T-cell (primary cell): Measurements from ENCODE around the gene CLP1. TPM values are rescaled to one million over a fixed set of nuclear protein-coding genes. Genes with fewer than 3 reads are reported as not detected.

Experiments used
- ATAC-seq, 4 experiments: fragments of 200-7000 bp in 3 of 4; fragments of 150-1000 bp in 1 of 4; cut with Tn5 transposase; replicated peaks in 1 of 4; 1 replicate in 3 of 4; 2 replicates in 1 of 4; pipeline ENCODE4 v1.10.0; 2021; ENCODE audit warnings: moderate library complexity in 3 of 4, mild to moderate bottlenecking in 2 of 4, moderate number of reproducible peaks in 1 of 4
- CTCF ChIA-PET, 2 donors: fragments of 300-600 bp; sonication (Branson Sonifier 250); formaldehyde crosslinking; loops; one replicate each; lab custom pipeline; 2022; ENCODE audit warnings: antibody characterized with exemption in 2 of 2; lab: Charles Lee
- POLR2A ChIA-PET, 2 donors: fragments of 300-600 bp; sonication (Branson Sonifier 250); formaldehyde crosslinking; loops; one replicate each; lab custom pipeline; 2022; ENCODE audit warnings: antibody characterized with exemption in 2 of 2; lab: Charles Lee
- DNase-seq, 35 experiments: peaks; one replicate each; pipeline versions ENCODE4 v3.0.0 to v3.0.0-alpha.2; 2013 to 2023
- H3K27ac ChIP-seq: one replicate; pipeline ENCODE4 v1.5.1; 2013; ENCODE audit warnings: low read length
- H3K27me3 ChIP-seq, 2 experiments: replicated peaks in 1 of 2; 1 replicate in 1 of 2; 2 replicates in 1 of 2; pipeline versions ENCODE4 v1.6.1 to v1.7.0; 2013; ENCODE audit warnings: low read length in 1 of 2, mixed read lengths in 1 of 2; ENCODE audit not compliant: control insufficient read depth in 2 of 2, insufficient read depth in 2 of 2; ENCODE audit errors: extremely low read depth in 1 of 2
- H3K36me3 ChIP-seq, 2 donors: 1 replicate in 1 of 2; 2 replicates in 1 of 2; pipeline versions ENCODE4 v1.6.1 to v1.7.0; 2013; ENCODE audit warnings: low read length in 1 of 2; ENCODE audit not compliant: control insufficient read depth in 2 of 2, insufficient read depth in 1 of 2; ENCODE audit errors: extremely low read depth in 1 of 2
- H3K4me1 ChIP-seq, 2 experiments: 1 replicate in 1 of 2; 2 replicates in 1 of 2; pipeline versions ENCODE4 v1.6.1 to v1.7.0; 2013; ENCODE audit warnings: low read length in 2 of 2, mixed read lengths in 1 of 2; ENCODE audit not compliant: insufficient read depth in 2 of 2, control insufficient read depth in 1 of 2; ENCODE audit errors: extremely low read depth in 1 of 2
- H3K4me3 ChIP-seq, 2 donors: 1 replicate in 1 of 2; 2 replicates in 1 of 2; pipeline versions ENCODE4 v1.5.1 to v1.7.0; 2013; ENCODE audit warnings: mild to moderate bottlenecking in 2 of 2, low read length in 1 of 2, moderate library complexity in 1 of 2; ENCODE audit not compliant: control insufficient read depth in 1 of 2; ENCODE audit errors: extremely low read depth in 1 of 2
- H3K9me3 ChIP-seq: 2 replicates; pipeline ENCODE4 v1.7.0; 2013
- H3K27ac Mint-ChIP-seq, 2 donors: one replicate each; pipeline ENCODE4 v1.8.0; 2020 to 2021; ENCODE audit warnings: mild to moderate bottlenecking in 2 of 2, mixed read lengths in 2 of 2
- H3K27me3 Mint-ChIP-seq, 2 donors: one replicate each; pipeline ENCODE4 v1.8.0; 2021 to 2022; ENCODE audit warnings: mixed read lengths in 2 of 2
- H3K36me3 Mint-ChIP-seq: one replicate; pipeline ENCODE4 v1.8.0; 2021; ENCODE audit warnings: mixed read lengths
- H3K4me1 Mint-ChIP-seq, 3 donors: one replicate each; pipeline ENCODE4 v1.8.0; 2020 to 2022; ENCODE audit warnings: mixed read lengths in 3 of 3, mild to moderate bottlenecking in 1 of 3
- H3K4me3 Mint-ChIP-seq, 3 donors: one replicate each; pipeline ENCODE4 v1.8.0; 2020 to 2022; ENCODE audit warnings: mild to moderate bottlenecking in 3 of 3, mixed read lengths in 3 of 3, moderate library complexity in 3 of 3
- H3K9me3 Mint-ChIP-seq, 3 donors: one replicate each; pipeline ENCODE4 v1.8.0; 2020 to 2022; ENCODE audit warnings: mixed read lengths in 3 of 3
- WGBS: methylation state at CpG from one replicate; pipeline ENCODE4 v1.1.5; 2013; ENCODE audit warnings: missing lambda C conversion rate; ENCODE audit not compliant: insufficient coverage; 5-methylcytosine and 5-hydroxymethylcytosine counted together
- total RNA-seq, 35 experiments: library from RNA in 6 of 35; stranded (reverse) in 6 of 35; fragments of 120-200 nt in 1 of 35; gene quantifications; one replicate each; pipeline versions ENCODE4 v1.2.1 to v1.2.4 and lab custom pipeline; 2013 to 2026

The CLP1 gene
- total RNA-seq, 5 donors from 2014 or later (not counting 1 experiment from before 2014, with no cell fraction given) = 14.3 to 16.0 (median 14.5) TPM

- no peaks in the 10 kb centered on the region for H3K9me3 Mint-ChIP-seq
- no peak overlapping the region for H3K4me3 Mint-ChIP-seq
- H3K4me1 ChIP-seq = no peaks in the 10 kb centered on the region
- ChIA-PET POLR2A (no interaction called here), CTCF (interaction anchor here (0.6 to 1.7 kb wide), 3 partner anchors 12 to 15 kb away, joined by 3 to 8 read pairs (median 4); no protein-coding TSS in a partner anchor)
- H3K36me3 Mint-ChIP-seq = no peaks in the 10 kb centered on the region
- ATAC-seq (no peak), DNase-seq (no peak)
- H3K9me3 ChIP-seq = no peaks in the 10 kb centered on the region
- no peaks in the 10 kb centered on the region for H3K4me1 Mint-ChIP-seq
- H3K27me3 Mint-ChIP-seq = peaks cover 6 to 32% of the 10 kb centered on the region in 2 donors
- WGBS = no CpG with 5 or more reads among the region's 5 CpGs
- no peak overlapping the region for H3K4me3 ChIP-seq
- no peaks in the 10 kb centered on the region for H3K36me3 ChIP-seq
- H3K27ac Mint-ChIP-seq = no peak overlapping the region
- no peak overlapping the region for H3K27ac ChIP-seq
- peaks cover 0 to 20% of the 10 kb centered on the region in 2 experiments for H3K27me3 ChIP-seq
Measured at GRCh38 chr11:57632116-57632515, 25.4 kb upstream of the CLP1 start.

- ATAC-seq (no peak), DNase-seq (no peak)
- Mint-ChIP-seq H3K9me3 (no peaks in the 10 kb centered on the region), H3K36me3 (no peaks in the 10 kb centered on the region), H3K27me3 (peaks cover 9 to 43% of the 10 kb centered on the region in 2 donors), H3K4me3 (no peak overlapping the region), H3K4me1 (peaks cover 4 to 8% (median 6%) of the 10 kb centered on the region in 3 donors), H3K27ac (no peak overlapping the region)
- Histone ChIP-seq H3K4me1 (peaks cover 0 to 12% of the 10 kb centered on the region in 2 experiments), H3K4me3 (no peak overlapping the region), H3K36me3 (no peaks in the 10 kb centered on the region), H3K27ac (no peak overlapping the region), H3K27me3 (peaks cover 0 to 34% of the 10 kb centered on the region in 2 experiments), H3K9me3 (no peaks in the 10 kb centered on the region)
- WGBS = 100% methylated on average over 1 of the region's 6 CpGs
- POLR2A ChIA-PET = no interaction called here
- CTCF ChIA-PET = interaction anchor here in 1 of 2 donors (1.6 kb wide), 1 partner anchor 11 kb away, joined by 16 read pairs; no protein-coding TSS in a partner anchor
Measured at GRCh38 chr11:57633394-57634070, 24.0 kb upstream of the CLP1 start.

- Mint-ChIP-seq H3K4me3 (no peak overlapping the region), H3K4me1 (peaks cover 9 to 16% (median 12%) of the 10 kb centered on the region in 3 donors), H3K9me3 (no peaks in the 10 kb centered on the region), H3K27ac (no peak overlapping the region), H3K27me3 (peaks cover 9 to 49% of the 10 kb centered on the region in 2 donors), H3K36me3 (no peaks in the 10 kb centered on the region)
- DNase-seq (no peak), ATAC-seq (no peak)
- ChIA-PET CTCF (interaction anchor here (1.0 to 1.6 kb wide), 3 partner anchors 10 to 141 kb away, joined by 3 to 16 read pairs (median 8); no protein-coding TSS in a partner anchor), POLR2A (interaction anchor here in 1 of 2 donors (0.6 kb wide), 1 partner anchor 168 kb away, joined by 9 read pairs; no protein-coding TSS in a partner anchor)
- no peak overlapping the region for H3K4me3 ChIP-seq
- H3K27me3 ChIP-seq = peaks cover 0 to 41% of the 10 kb centered on the region in 2 experiments
- H3K9me3 ChIP-seq = no peaks in the 10 kb centered on the region
- no peaks in the 10 kb centered on the region for H3K36me3 ChIP-seq
- H3K4me1 ChIP-seq = peaks cover 0 to 20% of the 10 kb centered on the region in 2 experiments
- H3K27ac ChIP-seq = no peak overlapping the region
Measured at GRCh38 chr11:57634311-57634710, 23.3 kb upstream of the CLP1 start.

- peaks cover 11 to 19% (median 18%) of the 10 kb centered on the region in 3 donors for H3K4me1 Mint-ChIP-seq
- WGBS = 96% methylated on average over 4 of the region's 8 CpGs
- no peak overlapping the region for H3K4me3 ChIP-seq
- CTCF ChIA-PET = interaction anchor here (0.6 to 1.6 kb wide), 6 partner anchors 9 to 1428 kb away, joined by 3 to 16 read pairs (median 4); no protein-coding TSS in a partner anchor
- H3K4me3 Mint-ChIP-seq = no peak overlapping the region
- peaks cover 0 to 50% of the 10 kb centered on the region in 2 experiments for H3K27me3 ChIP-seq
- no peaks in the 10 kb centered on the region for H3K36me3 Mint-ChIP-seq
- H3K9me3 ChIP-seq = no peaks in the 10 kb centered on the region
- no peak overlapping the region for H3K27ac Mint-ChIP-seq
- no peak overlapping the region for H3K27ac ChIP-seq
- no peaks in the 10 kb centered on the region for H3K9me3 Mint-ChIP-seq
- H3K27me3 Mint-ChIP-seq = peaks cover 9 to 49% of the 10 kb centered on the region in 2 donors
- no peaks in the 10 kb centered on the region for H3K36me3 ChIP-seq
- no peak for ATAC-seq
- peaks cover 8 to 26% of the 10 kb centered on the region in 2 experiments for H3K4me1 ChIP-seq
- DNase-seq = no peak
- POLR2A ChIA-PET = no interaction called here
Measured at GRCh38 chr11:57635246-57635645, 22.3 kb upstream of the CLP1 start.

GRCh38 chr11:57637626-57638004, 19.9 kb upstream of the CLP1 start:
- peak overlapping the region in 1 of 2 donors; percentile 55 for H3K4me3 ChIP-seq
- Mint-ChIP-seq H3K4me1 (peaks cover 11 to 19% (median 19%) of the 10 kb centered on the region in 3 donors), H3K27ac (no peak overlapping the region)

GRCh38 chr11:57638005-57638781, 19.4 kb upstream of the CLP1 start:
- Histone ChIP-seq H3K27ac (no peak overlapping the region), H3K27me3 (peaks cover 0 to 43% of the 10 kb centered on the region in 2 experiments), H3K9me3 (no peaks in the 10 kb centered on the region), H3K4me3 (peak overlapping the region; percentile 48 to 55), H3K36me3 (no peaks in the 10 kb centered on the region), H3K4me1 (peaks cover 9 to 26% of the 10 kb centered on the region in 2 experiments)
- 8% methylated on average over 35 of the region's 47 CpGs for WGBS
- CTCF ChIA-PET = interaction anchor here (0.6 to 4.9 kb wide), 4 partner anchors 11 to 180 kb away, joined by 3 to 51 read pairs (median 4); partner anchors contain the start of gene UBE2L6 (in 1 of the 2)
- peaks cover 9 to 44% of the 10 kb centered on the region in 2 donors for H3K27me3 Mint-ChIP-seq
- peaks cover 11 to 19% (median 19%) of the 10 kb centered on the region in 3 donors for H3K4me1 Mint-ChIP-seq
- no peaks in the 10 kb centered on the region for H3K9me3 Mint-ChIP-seq
- H3K4me3 Mint-ChIP-seq = peak overlapping the region; percentile 76 to 89 (median 80)
- DNase-seq (peak in 2 of 35 experiments; percentile 4 to 33), ATAC-seq (peak; percentile 43 to 54 (median 50))
- no peaks in the 10 kb centered on the region for H3K36me3 Mint-ChIP-seq
- POLR2A ChIA-PET = no interaction called here
- no peak overlapping the region for H3K27ac Mint-ChIP-seq

More at GRCh38 chr11:57637626-57638004, 19.9 kb upstream of the CLP1 start:
- Mint-ChIP-seq H3K27me3 (peaks cover 9 to 43% of the 10 kb centered on the region in 2 donors), H3K9me3 (no peaks in the 10 kb centered on the region), H3K36me3 (no peaks in the 10 kb centered on the region), H3K4me3 (peak overlapping the region; percentile 76 to 89 (median 80))
- ChIA-PET CTCF (interaction anchor here in 1 of 2 donors (1.4 kb wide), 1 partner anchor 179 kb away, joined by 3 read pairs; no protein-coding TSS in a partner anchor), POLR2A (interaction anchor here in 1 of 2 donors (0.7 kb wide), 1 partner anchor 70 kb away, joined by 3 read pairs; the partner anchor contains the start of gene UBE2L6)
- ATAC-seq (no peak), DNase-seq (no peak)
- H3K4me1 ChIP-seq = peaks cover 9 to 26% of the 10 kb centered on the region in 2 experiments
- H3K27me3 ChIP-seq = peaks cover 0 to 47% of the 10 kb centered on the region in 2 experiments
- no peaks in the 10 kb centered on the region for H3K36me3 ChIP-seq
- no peaks in the 10 kb centered on the region for H3K9me3 ChIP-seq
- no peak overlapping the region for H3K27ac ChIP-seq
- WGBS = 66% methylated on average over 17 of the region's 18 CpGs
